HG03135 (cell line): ENCODE results near the gene ARPC1B.
"Not testable (repeated sequence)": the region's sequence is repeated elsewhere in the genome, so short reads cannot be mapped to it uniquely, and the experiment has no call there.

Experiments
- ATAC-seq: cut with Tn5 transposase; IDR thresholded peaks from one replicate; pipeline ENCODE4 v1.9.1; 2021; ENCODE audit warnings: mild to moderate bottlenecking, moderate library complexity; ENCODE audit not compliant: unreplicated experiment

The ARPC1B gene

GRCh38 chr7:99387239-99387635, 12.7 kb downstream of the ARPC1B start:
- not testable (repeated sequence) for ATAC-seq

- no peak for ATAC-seq
Measured at GRCh38 chr7:99387912-99388311, 13.4 kb downstream of the ARPC1B start.

- no peak for ATAC-seq
Measured at GRCh38 chr7:99389772-99390171, 15.2 kb downstream of the ARPC1B start.

GRCh38 chr7:99390941-99391602, 16.5 kb downstream of the ARPC1B start:
- ATAC-seq = no peak

- no peak for ATAC-seq
Measured at GRCh38 chr7:99392046-99392445, 17.5 kb downstream of the ARPC1B start.

- ATAC-seq = peak; percentile 53
Measured at GRCh38 chr7:99392659-99393354, 18.3 kb downstream of the ARPC1B start.

- no peak for ATAC-seq
Measured at GRCh38 chr7:99393355-99394187, 19.0 kb downstream of the ARPC1B start.

GRCh38 chr7:99394188-99394502, 19.6 kb downstream of the ARPC1B start:
- no peak for ATAC-seq

GRCh38 chr7:99395616-99396327, 21.2 kb downstream of the ARPC1B start:
- ATAC-seq = no peak

GRCh38 chr7:99396418-99397296, 22.1 kb downstream of the ARPC1B start:
- no peak for ATAC-seq

GRCh38 chr7:99397297-99397983, 22.9 kb downstream of the ARPC1B start:
- no peak for ATAC-seq

GRCh38 chr7:99398891-99399445, 24.4 kb downstream of the ARPC1B start:
- ATAC-seq = no peak

- no peak for ATAC-seq
Measured at GRCh38 chr7:99399597-99399996, 25.1 kb downstream of the ARPC1B start.

GRCh38 chr7:99402854-99403253, 28.3 kb downstream of the ARPC1B start:
- no peak for ATAC-seq

GRCh38 chr7:99403764-99404163, 29.2 kb downstream of the ARPC1B start:
- no peak for ATAC-seq

GRCh38 chr7:99404235-99404976, 29.9 kb downstream of the ARPC1B start:
- ATAC-seq = no peak

GRCh38 chr7:99404977-99405320, 30.4 kb downstream of the ARPC1B start:
- no peak for ATAC-seq

GRCh38 chr7:99406557-99406956, 32.0 kb downstream of the ARPC1B start:
- no peak for ATAC-seq

GRCh38 chr7:99407872-99408378, 33.4 kb downstream of the ARPC1B start:
- no peak for ATAC-seq
